K562 (cell line): ENCODE measurements around the gene PRDM15. TPM values are rescaled to one million over a fixed set of nuclear protein-coding genes. Genes with fewer than 3 reads are reported as not detected.

Source experiments
- ATAC-seq: fragments of 200-7000 bp; cut with Tn5 transposase; 3 replicates; pipeline ENCODE4 v1.9.1; 2020; ENCODE audit warnings: moderate library complexity
- BruUV-seq: library from RNA; stranded (reverse); fragments of 400-500 nt; replicated peaks from 2 replicates; lab custom pipeline; 2021; lab: Mats Ljungman, UMichigan
- CTCF ChIA-PET: fragments of 300-600 bp; formaldehyde crosslinking; extraction: SDS; loops from one replicate; lab custom pipeline; 2021; ENCODE audit warnings: low intra/inter-chr PET ratio; lab: Yijun Ruan, JAX
- POLR2A ChIA-PET: fragments of 300-600, 350-650 bp; sonication (Branson Sonifier 250); formaldehyde crosslinking; extraction: SDS; loops from one replicate; lab custom pipeline; 2021; ENCODE audit warnings: antibody characterized with exemption, inconsistent platforms; lab: Yijun Ruan, JAX
- DNase-seq, 4 experiments: peaks; one replicate each; pipeline versions ENCODE4 v3.0.0 to v3.0.0-alpha.2; 2011 to 2018; ENCODE audit warnings: low spot score in 3 of 4, mixed read lengths in 3 of 4; ENCODE audit errors: extremely low read depth in 1 of 4
- FAIRE-seq: peaks from 2 replicates; lab custom pipeline; 2011; peaks lifted over from hg19 to GRCh38; lab: Jason Lieb, UNC
- H2AFZ ChIP-seq: 2 replicates; pipeline ENCODE4 v1.6.0; 2011; ENCODE audit warnings: low read depth, low read length, control low read depth, inconsistent platforms
- H3K27ac ChIP-seq: fragments of 200-600 bp; 3 replicates; pipeline ENCODE4 v1.8.0; 2011; ENCODE audit warnings: low read depth, mild to moderate bottlenecking, control low read depth, inconsistent platforms, low read length, moderate library complexity, mixed read lengths; ENCODE audit errors: extremely low read depth
- H3K27me3 ChIP-seq, 2 experiments: fragments of 300-600 bp in 1 of 2; 2 replicates in 1 of 2; 3 replicates in 1 of 2; pipeline versions ENCODE4 v1.6.0 to v1.8.0; 2011; ENCODE audit warnings: inconsistent platforms in 2 of 2, low read length in 2 of 2, mild to moderate bottlenecking in 1 of 2, mixed read lengths in 1 of 2, moderate library complexity in 1 of 2; ENCODE audit not compliant: control insufficient read depth in 2 of 2, insufficient read depth in 2 of 2
- H3K36me3 ChIP-seq: fragments of 300-600 bp; 3 replicates; pipeline ENCODE4 v1.8.0; 2011; ENCODE audit warnings: mild to moderate bottlenecking, low read length, inconsistent platforms; ENCODE audit not compliant: control insufficient read depth, insufficient read depth
- H3K4me1 ChIP-seq, 2 experiments: fragments of 200-600 bp in 1 of 2; replicated peaks in 1 of 2; 2 replicates in 1 of 2; 3 replicates in 1 of 2; pipeline versions ENCODE4 v1.5.1 to v1.8.0; 2011; ENCODE audit warnings: inconsistent platforms in 2 of 2, low read length in 2 of 2, mild to moderate bottlenecking in 1 of 2, mixed read lengths in 1 of 2, moderate library complexity in 1 of 2; ENCODE audit not compliant: control insufficient read depth in 2 of 2, insufficient read depth in 2 of 2
- H3K4me2 ChIP-seq: 2 replicates; pipeline ENCODE4 v1.6.1; 2011; ENCODE audit warnings: low read length, control low read depth, inconsistent platforms, mixed read lengths; ENCODE audit not compliant: insufficient read depth
- H3K4me3 ChIP-seq: fragments of 200-600 bp; sonication (generic), shearing (Covaris generic); 2 replicates; pipeline ENCODE4 v1.5.1; 2016; ENCODE audit warnings: control low read depth, inconsistent platforms
- H3K79me2 ChIP-seq: fragments of 200-600 bp; 3 replicates; pipeline ENCODE4 v1.8.0; 2011; ENCODE audit warnings: low read length, inconsistent platforms; ENCODE audit not compliant: control insufficient read depth, insufficient read depth
- H3K9ac ChIP-seq, 2 experiments: 2 replicates each; pipeline versions ENCODE4 v1.6.0 to v1.6.1; 2011; ENCODE audit warnings: low read depth in 2 of 2, low read length in 2 of 2, control low read depth in 1 of 2, inconsistent platforms in 1 of 2, mild to moderate bottlenecking in 1 of 2, mixed read lengths in 1 of 2; ENCODE audit not compliant: insufficient read depth in 1 of 2
- H3K9me1 ChIP-seq: one replicate; pipeline ENCODE4 v1.6.0; 2011; ENCODE audit warnings: inconsistent platforms, mild to moderate bottlenecking, low read length, moderate library complexity; ENCODE audit not compliant: control insufficient read depth, insufficient read depth
- H3K9me3 ChIP-seq: replicated peaks from 2 replicates; pipeline ENCODE4 v1.5.1; 2011; ENCODE audit warnings: low read depth, low read length, inconsistent platforms; ENCODE audit not compliant: control insufficient read depth, insufficient read depth
- H4K20me1 ChIP-seq: replicated peaks from 2 replicates; pipeline ENCODE4 v1.6.1; 2011; ENCODE audit warnings: low read length, inconsistent platforms, mixed read lengths; ENCODE audit not compliant: control insufficient read depth, insufficient read depth
- ELK3 ChIP-seq: fragments of 450-650 bp; formaldehyde crosslinking; IDR thresholded peaks from 2 replicates; pipeline ENCODE4 v1.4.0; 2020; ENCODE audit warnings: mild to moderate bottlenecking
- GTF2F1 ChIP-seq: IDR thresholded peaks from 2 replicates; pipeline ENCODE4 v1.6.1; 2011; ENCODE audit warnings: low read depth, low read length, improper control_type of control experiment
- PHB ChIP-seq: fragments of 250-450 bp; sonication (Bioruptor Pico); IDR thresholded peaks from 2 replicates; pipeline ENCODE4 v1.5.0; 2021
- SIRT6 ChIP-seq: IDR thresholded peaks from one replicate; pipeline ENCODE4 v1.6.1; 2012; ENCODE audit warnings: low read depth, mild to moderate bottlenecking, control low read depth, inconsistent platforms, low read length, moderate library complexity
- TCF7 ChIP-seq: sonication (generic); IDR thresholded peaks from 2 replicates; pipeline ENCODE4 v1.6.1; 2016; ENCODE audit warnings: antibody characterized with exemption, borderline replicate concordance
- TOE1 ChIP-seq, 2 experiments: fragments of 450-650 bp in 1 of 2; sonication (generic) in 1 of 2; formaldehyde crosslinking in 1 of 2; IDR thresholded peaks; 2 replicates each; pipeline versions ENCODE4 v1.7.1 to v1.8.0; 2016 to 2022; ENCODE audit warnings: borderline replicate concordance in 2 of 2, mild to moderate bottlenecking in 2 of 2, antibody characterized with exemption in 1 of 2, inconsistent platforms in 1 of 2, low read depth in 1 of 2, missing genetic modification reagents in 1 of 2, moderate library complexity in 1 of 2
- TRIM28 ChIP-seq: fragments of 450-650 bp; IDR thresholded peaks from 2 replicates; pipeline ENCODE4 v1.6.1; 2017
- ZNF589 ChIP-seq: fragments of 200-800 bp; sonication (Bioruptor generic); IDR thresholded peaks from 2 replicates; pipeline ENCODE4 v1.6.1; 2016; ENCODE audit warnings: low read depth, missing genetic modification characterization, missing compliant biosample characterization
- WGBS: fragments of 100-300 bp; shearing (Covaris generic); methylation state at CpG from one replicate; pipeline ENCODE4 v1.1.6; 2016; ENCODE audit warnings: low coverage, mixed read lengths; ENCODE audit not compliant: insufficient coverage; ENCODE audit errors: missing lambda C conversion rate; 5-methylcytosine and 5-hydroxymethylcytosine counted together
- in situ Hi-C: fragments of 300-500 bp; cut with MboI; formaldehyde crosslinking; loops from 4 replicates; pipeline ENCODE4 v1.15.0; 2018; ENCODE audit warnings: inconsistent platforms, mixed read lengths
- intact Hi-C: fragments of 100-400 bp; cut with micrococcal nuclease; formaldehyde crosslinking; loops from 2 replicates; pipeline ENCODE4 v1.14.2; 2022
- polyA plus RNA-seq, 8 experiments: library from polyadenylated mRNA; depleted of rRNA in 4 of 8; stranded (reverse) in 5 of 8; unstranded in 3 of 8; fragments of >200 nt; fragmentation: Nextera tagmentation in 2 of 8; fragmentation: Illumina TruSeq in 1 of 8; extraction: Ambion mirVana in 2 of 8; extraction: Trizol in 1 of 8; gene quantifications; 2 replicates each; pipeline versions ENCODE4 v1.2.1 to v1.2.3, GENCODE V29; 2011 to 2014; ENCODE audit warnings: inconsistent platforms in 1 of 8, missing spikeins in 1 of 8
- total RNA-seq, 7 experiments: library from RNA; depleted of rRNA in 6 of 7; stranded (reverse); fragments of >200 nt in 6 of 7; fragmentation: Illumina TruSeq in 2 of 7; extraction: Trizol in 2 of 7; gene quantifications; 2 replicates each; pipeline versions ENCODE4 v1.2.1 to v1.2.3, GENCODE V29; 2011 to 2021; ENCODE audit warnings: low replicate concordance in 1 of 7
- TF ChIP-seq, protein P1 (sequence below), 3 experiments: fragments of 200-800 bp in 1 of 3; fragments of 250-450 bp in 1 of 3; fragments of 450-650 bp in 1 of 3; sonication (Bioruptor Pico) in 1 of 3; sonication (Bioruptor generic) in 1 of 3; formaldehyde crosslinking in 1 of 3; IDR thresholded peaks; 2 replicates each; pipeline versions ENCODE4 v1.6.1 to v1.8.0; 2016 to 2022; ENCODE audit warnings: mild to moderate bottlenecking in 2 of 3, missing genetic modification characterization in 2 of 3, missing compliant biosample characterization in 1 of 3, moderate library complexity in 1 of 3
- TF ChIP-seq, protein P2 (sequence below): IDR thresholded peaks from 2 replicates; pipeline ENCODE4 v1.6.1; 2011; ENCODE audit not compliant: insufficient read length; ENCODE audit errors: extremely low read depth
- TF ChIP-seq, protein P3 (sequence below): fragments of 250-450 bp; sonication (Bioruptor Pico); IDR thresholded peaks from 2 replicates; pipeline ENCODE4 v1.5.0; 2021

Gene PRDM15
- total and polyA plus RNA-seq, 9 of the 15 experiments (the other 6 are each of a cell fraction or from before 2014, with no cell fraction given) = 0.93 to 9.2 (median 6.2) TPM

GRCh38 chr21:41866274-41866809 lies 12.8 kb downstream of the PRDM15 start:
- BruUV-seq = no TSS peak
- Histone ChIP-seq H3K4me1 (peaks cover 18 to 24% of the 10 kb centered on the region in 2 experiments; a peak in 4 of 5 replicates), H3K4me3 (no peak overlapping the region), H3K27me3 (no peaks in the 10 kb centered on the region)
- POLR2A ChIA-PET = no interaction called here
- TF ChIP-seq TCF7 (no peak), TRIM28 (no peak), PHB (CRISPR knock-in tag) (no peak), ZNF589 (CRISPR knock-in tag) (no peak), SIRT6 (no peak), TOE1 (IDR thresholded peaks at IDR 0.05; ENCODE audit: borderline replicate concordance) (no peak), TOE1 (CRISPR knock-in tag; IDR thresholded peaks at IDR 0.05; ENCODE audit: borderline replicate concordance, low read depth) (no peak), GTF2F1 (no peak), ELK3 (CRISPR knock-in tag) (no peak)
- TF ChIP-seq, protein P1, sequence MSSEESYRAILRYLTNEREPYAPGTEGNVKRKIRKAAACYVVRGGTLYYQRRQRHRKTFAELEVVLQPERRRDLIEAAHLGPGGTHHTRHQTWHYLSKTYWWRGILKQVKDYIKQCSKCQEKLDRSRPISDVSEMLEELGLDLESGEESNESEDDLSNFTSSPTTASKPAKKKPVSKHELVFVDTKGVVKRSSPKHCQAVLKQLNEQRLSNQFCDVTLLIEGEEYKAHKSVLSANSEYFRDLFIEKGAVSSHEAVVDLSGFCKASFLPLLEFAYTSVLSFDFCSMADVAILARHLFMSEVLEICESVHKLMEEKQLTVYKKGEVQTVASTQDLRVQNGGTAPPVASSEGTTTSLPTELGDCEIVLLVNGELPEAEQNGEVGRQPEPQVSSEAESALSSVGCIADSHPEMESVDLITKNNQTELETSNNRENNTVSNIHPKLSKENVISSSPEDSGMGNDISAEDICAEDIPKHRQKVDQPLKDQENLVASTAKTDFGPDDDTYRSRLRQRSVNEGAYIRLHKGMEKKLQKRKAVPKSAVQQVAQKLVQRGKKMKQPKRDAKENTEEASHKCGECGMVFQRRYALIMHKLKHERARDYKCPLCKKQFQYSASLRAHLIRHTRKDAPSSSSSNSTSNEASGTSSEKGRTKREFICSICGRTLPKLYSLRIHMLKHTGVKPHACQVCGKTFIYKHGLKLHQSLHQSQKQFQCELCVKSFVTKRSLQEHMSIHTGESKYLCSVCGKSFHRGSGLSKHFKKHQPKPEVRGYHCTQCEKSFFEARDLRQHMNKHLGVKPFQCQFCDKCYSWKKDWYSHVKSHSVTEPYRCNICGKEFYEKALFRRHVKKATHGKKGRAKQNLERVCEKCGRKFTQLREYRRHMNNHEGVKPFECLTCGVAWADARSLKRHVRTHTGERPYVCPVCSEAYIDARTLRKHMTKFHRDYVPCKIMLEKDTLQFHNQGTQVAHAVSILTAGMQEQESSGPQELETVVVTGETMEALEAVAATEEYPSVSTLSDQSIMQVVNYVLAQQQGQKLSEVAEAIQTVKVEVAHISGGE (CRISPR knock-in tag; IDR thresholded peaks at IDR 0.05) = no peak
- TF ChIP-seq, protein P2, sequence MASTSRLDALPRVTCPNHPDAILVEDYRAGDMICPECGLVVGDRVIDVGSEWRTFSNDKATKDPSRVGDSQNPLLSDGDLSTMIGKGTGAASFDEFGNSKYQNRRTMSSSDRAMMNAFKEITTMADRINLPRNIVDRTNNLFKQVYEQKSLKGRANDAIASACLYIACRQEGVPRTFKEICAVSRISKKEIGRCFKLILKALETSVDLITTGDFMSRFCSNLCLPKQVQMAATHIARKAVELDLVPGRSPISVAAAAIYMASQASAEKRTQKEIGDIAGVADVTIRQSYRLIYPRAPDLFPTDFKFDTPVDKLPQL = no peak
- TF ChIP-seq, protein P3, sequence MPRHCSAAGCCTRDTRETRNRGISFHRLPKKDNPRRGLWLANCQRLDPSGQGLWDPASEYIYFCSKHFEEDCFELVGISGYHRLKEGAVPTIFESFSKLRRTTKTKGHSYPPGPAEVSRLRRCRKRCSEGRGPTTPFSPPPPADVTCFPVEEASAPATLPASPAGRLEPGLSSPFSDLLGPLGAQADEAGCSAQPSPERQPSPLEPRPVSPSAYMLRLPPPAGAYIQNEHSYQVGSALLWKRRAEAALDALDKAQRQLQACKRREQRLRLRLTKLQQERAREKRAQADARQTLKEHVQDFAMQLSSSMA (CRISPR knock-in tag) = no peak
- TF ChIP-seq, all 486 proteins: peak for 0
- in situ Hi-C loops = no loop called here
- H3K4me2 ChIP-seq = no peak overlapping the region
- no peak overlapping the region for H3K27ac ChIP-seq
- no peaks in the 10 kb centered on the region for H3K9me1 ChIP-seq
- intact Hi-C loops = no loop called here
- H3K9ac ChIP-seq = peak overlapping the region in 1 of 2 experiments; percentile 70; a peak in 1 of 4 replicates
- CTCF ChIA-PET = no interaction called here
- ATAC-seq (peak; percentile 25), FAIRE-seq (peak; percentile 69), DNase-seq (no peak)
- H3K9me3 ChIP-seq = no peaks in the 10 kb centered on the region
- WGBS = 34% methylated on average over 11 of the region's 11 CpGs
- no peaks in the 10 kb centered on the region for H4K20me1 ChIP-seq
- H2AFZ ChIP-seq = no peak overlapping the region
- H3K36me3 ChIP-seq = no peaks in the 10 kb centered on the region
- H3K79me2 ChIP-seq = peaks cover 11% of the 10 kb centered on the region; the same call in 2 of the 3 replicates
